KMS-11 (cell line): ENCODE measurements around the gene TOX2.

Experiments
- H2AFZ ChIP-seq: fragments of 200-600 bp; sonication (generic); 2 replicates; pipeline ENCODE4 v1.6.1; 2016; ENCODE audit warnings: antibody characterized with exemption, mixed run types, low read depth
- H3K27ac ChIP-seq: fragments of 200-600 bp; sonication (generic); 2 replicates; pipeline ENCODE4 v1.6.1; 2016; ENCODE audit warnings: mild to moderate bottlenecking, mixed run types
- H3K27me3 ChIP-seq: fragments of 200-600 bp; sonication (generic); 2 replicates; pipeline ENCODE4 v1.6.1; 2017; ENCODE audit warnings: mild to moderate bottlenecking, low read depth, mixed run types, moderate library complexity; ENCODE audit not compliant: insufficient read depth
- H3K36me3 ChIP-seq: fragments of 200-600 bp; sonication (generic); 2 replicates; pipeline ENCODE4 v1.6.1; 2017; ENCODE audit warnings: mild to moderate bottlenecking, mixed run types; ENCODE audit not compliant: insufficient read depth
- H3K4me1 ChIP-seq: fragments of 200-600 bp; sonication (generic); 2 replicates; pipeline ENCODE4 v1.6.1; 2016; ENCODE audit warnings: mild to moderate bottlenecking, low read depth, mixed run types; ENCODE audit not compliant: poor library complexity, severe bottlenecking
- H3K4me2 ChIP-seq: fragments of 200-600 bp; sonication (generic); 2 replicates; pipeline ENCODE4 v1.7.0; 2016; ENCODE audit warnings: mild to moderate bottlenecking, mixed run types
- H3K4me3 ChIP-seq: fragments of 200-600 bp; sonication (generic); IDR thresholded peaks from 2 replicates; pipeline ENCODE4 v1.6.1; 2017; ENCODE audit warnings: low read depth, low read length, mixed read lengths; ENCODE audit not compliant: insufficient read depth
- H3K79me2 ChIP-seq: fragments of 200-600 bp; sonication (generic); 2 replicates; pipeline ENCODE4 v1.6.1; 2016; ENCODE audit warnings: low read depth, mixed run types; ENCODE audit not compliant: insufficient read depth
- H3K9ac ChIP-seq: fragments of 200-600 bp; sonication (generic); 2 replicates; pipeline ENCODE4 v1.6.1; 2016; ENCODE audit warnings: mild to moderate bottlenecking, mixed run types
- H4K20me1 ChIP-seq: fragments of 200-600 bp; sonication (generic); 2 replicates; pipeline ENCODE4 v1.6.1; 2016; ENCODE audit warnings: mild to moderate bottlenecking, mixed run types; ENCODE audit not compliant: insufficient read depth
- TF ChIP-seq, protein P1 (sequence below): fragments of 200-600 bp; sonication (generic); conservative IDR thresholded peaks from 2 replicates; pipeline ENCODE4 v1.6.1; 2017; ENCODE audit warnings: low read depth, mild to moderate bottlenecking, antibody characterized with exemption, low read length, moderate library complexity, mixed read lengths

The TOX2 gene

GRCh38 chr20:44026647-44027342, 112.1 kb downstream of the TOX2 start:
- H3K36me3 ChIP-seq: no peaks in the 10 kb centered on the region
- no peaks in the 10 kb centered on the region for H4K20me1 ChIP-seq
- TF ChIP-seq, protein P1, sequence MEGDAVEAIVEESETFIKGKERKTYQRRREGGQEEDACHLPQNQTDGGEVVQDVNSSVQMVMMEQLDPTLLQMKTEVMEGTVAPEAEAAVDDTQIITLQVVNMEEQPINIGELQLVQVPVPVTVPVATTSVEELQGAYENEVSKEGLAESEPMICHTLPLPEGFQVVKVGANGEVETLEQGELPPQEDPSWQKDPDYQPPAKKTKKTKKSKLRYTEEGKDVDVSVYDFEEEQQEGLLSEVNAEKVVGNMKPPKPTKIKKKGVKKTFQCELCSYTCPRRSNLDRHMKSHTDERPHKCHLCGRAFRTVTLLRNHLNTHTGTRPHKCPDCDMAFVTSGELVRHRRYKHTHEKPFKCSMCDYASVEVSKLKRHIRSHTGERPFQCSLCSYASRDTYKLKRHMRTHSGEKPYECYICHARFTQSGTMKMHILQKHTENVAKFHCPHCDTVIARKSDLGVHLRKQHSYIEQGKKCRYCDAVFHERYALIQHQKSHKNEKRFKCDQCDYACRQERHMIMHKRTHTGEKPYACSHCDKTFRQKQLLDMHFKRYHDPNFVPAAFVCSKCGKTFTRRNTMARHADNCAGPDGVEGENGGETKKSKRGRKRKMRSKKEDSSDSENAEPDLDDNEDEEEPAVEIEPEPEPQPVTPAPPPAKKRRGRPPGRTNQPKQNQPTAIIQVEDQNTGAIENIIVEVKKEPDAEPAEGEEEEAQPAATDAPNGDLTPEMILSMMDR: no peak
- no peaks in the 10 kb centered on the region for H3K27me3 ChIP-seq
- H3K27ac ChIP-seq: no peak overlapping the region
- no peak overlapping the region for H3K9ac ChIP-seq
- no peak overlapping the region for H3K4me3 ChIP-seq
- H3K4me2 ChIP-seq: no peak overlapping the region
- no peak overlapping the region for H2AFZ ChIP-seq
- H3K4me1 ChIP-seq: peaks cover 11% of the 10 kb centered on the region
- H3K79me2 ChIP-seq: no peaks in the 10 kb centered on the region

- Histone ChIP-seq H3K9ac (no peak overlapping the region), H3K4me2 (no peak overlapping the region), H3K27me3 (no peaks in the 10 kb centered on the region), H3K27ac (no peak overlapping the region), H3K36me3 (no peaks in the 10 kb centered on the region), H3K4me1 (peaks cover 14% of the 10 kb centered on the region), H2AFZ (no peak overlapping the region), H3K4me3 (no peak overlapping the region), H4K20me1 (no peaks in the 10 kb centered on the region), H3K79me2 (no peaks in the 10 kb centered on the region)
- TF ChIP-seq, protein P1: no peak
Measured at GRCh38 chr20:44027343-44028002, 112.8 kb downstream of the TOX2 start.

DNA sequence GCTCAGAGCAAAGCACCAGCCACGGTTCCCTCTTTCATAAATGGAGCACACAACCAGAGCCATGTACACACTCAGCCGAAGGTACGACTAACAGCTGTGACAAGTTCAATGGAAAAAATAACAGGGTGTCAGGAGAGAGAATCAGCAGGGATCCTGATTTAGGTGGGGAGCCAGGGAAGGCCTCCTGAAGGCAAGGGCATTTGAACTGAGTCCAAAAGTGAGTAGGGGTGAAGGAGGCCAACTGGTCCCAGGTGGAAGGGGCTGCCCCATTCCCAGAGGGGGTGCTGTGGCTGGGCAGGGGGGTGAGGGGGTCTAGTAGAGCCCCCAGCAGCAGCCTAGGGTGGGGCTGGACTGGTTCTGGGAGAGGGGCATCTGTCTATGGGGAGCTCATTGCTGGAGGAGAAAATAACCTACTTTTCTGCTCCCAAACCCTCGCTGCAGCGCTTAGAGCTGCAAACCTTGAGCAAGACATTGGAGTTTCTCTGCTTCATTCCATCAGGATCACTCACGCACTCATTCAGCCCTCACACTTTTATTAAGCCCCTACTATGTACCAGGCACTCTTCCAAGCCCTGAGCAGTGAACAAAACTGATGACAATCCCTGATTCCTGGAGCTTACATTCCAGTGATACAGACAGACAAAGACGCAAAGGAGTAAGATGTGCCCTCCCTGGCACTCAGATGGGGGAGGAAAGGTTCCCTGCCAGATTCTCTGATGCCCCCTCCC, 113.5 kb downstream of the TOX2 start:
- Histone ChIP-seq H2AFZ (no peak overlapping the region), H3K27me3 (no peaks in the 10 kb centered on the region), H3K4me1 (peaks cover 21% of the 10 kb centered on the region), H3K79me2 (no peaks in the 10 kb centered on the region), H3K4me3 (no peak overlapping the region), H3K27ac (no peak overlapping the region), H3K36me3 (no peaks in the 10 kb centered on the region), H4K20me1 (no peaks in the 10 kb centered on the region), H3K9ac (no peak overlapping the region), H3K4me2 (no peak overlapping the region)
- TF ChIP-seq, protein P1: no peak

DNA sequence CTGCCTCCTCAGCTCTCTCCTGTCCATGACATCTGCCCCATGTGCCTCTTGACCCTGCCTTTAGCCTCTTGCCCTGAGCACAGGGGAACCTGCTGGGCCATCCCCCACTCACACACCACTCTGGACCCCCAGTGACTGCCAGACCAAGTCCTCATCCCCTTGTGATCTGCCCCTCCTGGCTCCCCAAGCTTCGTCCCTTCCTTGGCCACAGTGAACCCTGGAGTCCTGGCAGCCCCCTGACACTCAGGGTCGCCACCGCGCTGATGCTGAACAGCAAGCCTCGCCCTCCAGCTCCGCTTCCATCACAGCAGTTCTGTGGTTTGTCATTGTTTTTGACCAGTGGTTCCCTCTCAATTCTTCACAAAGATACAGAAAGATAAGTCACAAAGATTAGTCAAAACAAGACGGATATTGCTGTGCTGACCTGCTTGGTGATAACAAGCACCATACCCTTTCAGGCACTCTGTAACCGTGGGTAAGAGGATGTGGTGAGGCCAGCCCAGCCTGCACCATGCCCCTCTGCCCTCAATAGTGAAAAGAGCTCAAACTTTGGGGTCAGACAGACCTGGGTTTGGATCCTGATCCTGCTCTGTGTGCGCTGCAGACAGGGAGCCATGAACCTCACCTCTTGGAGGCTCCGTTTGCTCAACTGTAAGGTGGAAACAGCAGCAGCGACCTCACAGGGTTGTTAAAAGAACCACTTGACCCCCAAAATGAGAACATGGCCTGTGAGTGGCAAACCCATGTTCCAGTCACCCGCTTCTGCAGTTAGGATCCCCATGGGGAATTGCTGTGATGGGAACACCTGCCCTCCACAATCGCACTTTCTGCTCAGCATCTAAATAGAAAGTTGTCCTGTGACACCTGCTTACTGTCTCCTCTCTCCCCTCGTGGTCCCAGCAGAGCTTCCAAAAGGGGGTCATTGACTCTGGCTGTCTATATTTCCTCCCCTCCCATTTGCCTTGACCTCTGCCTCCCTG, 114.5 kb downstream of the TOX2 start:
- TF ChIP-seq, protein P1: no peak
- H3K36me3 ChIP-seq: no peaks in the 10 kb centered on the region

More for the DNA sequence above, 114.5 kb downstream of the TOX2 start:
- no peak overlapping the region for H3K9ac ChIP-seq
- no peak overlapping the region for H2AFZ ChIP-seq
- H3K27me3 ChIP-seq: no peaks in the 10 kb centered on the region
- no peaks in the 10 kb centered on the region for H4K20me1 ChIP-seq
- H3K4me3 ChIP-seq: no peak overlapping the region
- no peak overlapping the region for H3K4me2 ChIP-seq
- H3K4me1 ChIP-seq: peaks cover 27% of the 10 kb centered on the region
- H3K27ac ChIP-seq: no peak overlapping the region
- H3K79me2 ChIP-seq: no peaks in the 10 kb centered on the region
